SU-DHL-6 (cell line): ENCODE results near the gene FAM43A.

Source experiments
- EZH2phosphoT487 ChIP-seq: fragments of 200-600 bp; sonication (generic), shearing (Covaris generic); conservative IDR thresholded peaks from 2 replicates; pipeline ENCODE4 v1.6.1; 2018; ENCODE audit warnings: mild to moderate bottlenecking, antibody characterized with exemption, low read length, moderate library complexity, mixed read lengths
- TF ChIP-seq, protein P1 (sequence below): fragments of 200-600 bp; sonication (generic); IDR thresholded peaks from one replicate; pipeline ENCODE4 v1.5.1; 2017; ENCODE audit warnings: antibody characterized with exemption, mild to moderate bottlenecking, low read length, moderate library complexity; ENCODE audit not compliant: insufficient read depth, poor library complexity, severe bottlenecking

DNA sequence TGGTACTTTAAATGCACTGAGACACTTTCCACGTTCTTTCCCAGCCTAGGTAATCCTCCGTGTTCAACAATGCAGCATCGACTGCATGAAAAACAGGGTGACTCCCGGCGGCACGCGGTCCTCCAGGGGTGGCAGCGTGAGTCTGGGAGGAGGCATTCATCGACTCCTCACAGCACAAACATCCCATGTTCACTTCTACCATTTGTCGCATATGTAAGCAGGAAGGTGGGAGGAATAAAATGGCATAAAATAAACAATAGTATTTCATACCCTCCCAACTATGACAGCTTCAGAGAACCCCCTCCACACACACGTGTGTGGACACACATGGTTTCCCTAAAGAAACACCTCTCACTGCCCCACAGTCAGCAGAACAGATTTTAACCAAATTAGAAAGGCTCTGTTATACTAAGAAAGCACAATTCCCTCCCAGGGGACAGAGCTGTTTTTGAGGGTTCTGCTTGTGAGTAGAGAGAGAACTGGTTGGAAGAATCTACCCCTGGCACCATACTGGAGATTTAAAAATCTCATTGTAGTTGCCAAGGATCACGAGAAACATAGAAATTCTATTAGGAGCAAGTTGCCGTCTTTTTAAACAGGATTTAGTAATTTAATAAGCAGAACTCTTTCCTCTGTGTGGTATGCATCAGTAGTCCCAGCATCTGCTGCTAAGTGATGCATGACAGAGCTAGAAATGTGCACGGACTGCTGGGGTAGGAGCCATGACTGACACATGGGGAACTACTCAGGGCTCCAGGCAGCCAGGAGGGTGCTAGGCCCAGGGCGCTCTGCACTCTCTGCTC is 6.0 kb downstream of the FAM43A start:
- no peak for TF ChIP-seq EZH2phosphoT487
- TF ChIP-seq, protein P1, sequence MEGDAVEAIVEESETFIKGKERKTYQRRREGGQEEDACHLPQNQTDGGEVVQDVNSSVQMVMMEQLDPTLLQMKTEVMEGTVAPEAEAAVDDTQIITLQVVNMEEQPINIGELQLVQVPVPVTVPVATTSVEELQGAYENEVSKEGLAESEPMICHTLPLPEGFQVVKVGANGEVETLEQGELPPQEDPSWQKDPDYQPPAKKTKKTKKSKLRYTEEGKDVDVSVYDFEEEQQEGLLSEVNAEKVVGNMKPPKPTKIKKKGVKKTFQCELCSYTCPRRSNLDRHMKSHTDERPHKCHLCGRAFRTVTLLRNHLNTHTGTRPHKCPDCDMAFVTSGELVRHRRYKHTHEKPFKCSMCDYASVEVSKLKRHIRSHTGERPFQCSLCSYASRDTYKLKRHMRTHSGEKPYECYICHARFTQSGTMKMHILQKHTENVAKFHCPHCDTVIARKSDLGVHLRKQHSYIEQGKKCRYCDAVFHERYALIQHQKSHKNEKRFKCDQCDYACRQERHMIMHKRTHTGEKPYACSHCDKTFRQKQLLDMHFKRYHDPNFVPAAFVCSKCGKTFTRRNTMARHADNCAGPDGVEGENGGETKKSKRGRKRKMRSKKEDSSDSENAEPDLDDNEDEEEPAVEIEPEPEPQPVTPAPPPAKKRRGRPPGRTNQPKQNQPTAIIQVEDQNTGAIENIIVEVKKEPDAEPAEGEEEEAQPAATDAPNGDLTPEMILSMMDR: no peak
